Measurements from ENCODE around the gene MMP25. TPM values are rescaled to one million over a fixed set of nuclear protein-coding genes. Genes with fewer than 3 reads are reported as not detected.
A peak's percentile ranks its signal among the peaks of the same experiment; 100 is the strongest.

Gene MMP25
- total RNA-seq, 1 donor: under 0.01 TPM

GRCh38 chr16:3097266-3097665 lies 50.9 kb downstream of the MMP25 start:
- DNase-seq (ENCODE audit: insufficient read length, low spot score, missing footprints): no peak
- Histone ChIP-seq H3K4me1 (ENCODE audit: insufficient read depth, low read length) (peaks cover 6% of the 10 kb centered on the region), H3K79me2 (ENCODE audit: insufficient read depth, low read length) (no peaks in the 10 kb centered on the region), H3K27me3 (ENCODE audit: insufficient read depth, low read length) (peaks cover 13% of the 10 kb centered on the region), H3K4me3 (ENCODE audit: insufficient read depth, low read length) (no peak overlapping the region), H3K27ac (ENCODE audit: low read depth, low read length) (no peak overlapping the region), H3K9me3 (ENCODE audit: low read depth, low read length) (no peaks in the 10 kb centered on the region), H3K4me2 (ENCODE audit: insufficient read depth, low read length) (no peak overlapping the region), H3K36me3 (ENCODE audit: insufficient read depth, low read length) (no peaks in the 10 kb centered on the region), H2AFZ (ENCODE audit: low read length) (no peak overlapping the region), H4K20me1 (ENCODE audit: insufficient read depth, low read length) (no peaks in the 10 kb centered on the region)
- TF ChIP-seq CTCF (IDR thresholded peaks at IDR 0.05; ENCODE audit: extremely low read depth, low read depth, low read length): no peak

GRCh38 chr16:3098459-3099394 lies 52.4 kb downstream of the MMP25 start, which contains the start of gene ZSCAN10:
ZSCAN10 (minus strand) TSS chr16:3099294; CDS start chr16:3092937, 6,357 bp downstream.
- H3K27ac ChIP-seq (ENCODE audit: low read depth, low read length): no peak within 1 kb of the TSS

GRCh38 chr16:3099395-3099731 lies 53.0 kb downstream of the MMP25 start:
- Histone ChIP-seq H4K20me1 (ENCODE audit: insufficient read depth, low read length) (no peaks in the 10 kb centered on the region), H3K9me3 (ENCODE audit: low read depth, low read length) (no peaks in the 10 kb centered on the region), H3K27ac (ENCODE audit: low read depth, low read length) (no peak overlapping the region), H3K4me1 (ENCODE audit: insufficient read depth, low read length) (peaks cover 6% of the 10 kb centered on the region), H3K79me2 (ENCODE audit: insufficient read depth, low read length) (no peaks in the 10 kb centered on the region), H2AFZ (ENCODE audit: low read length) (no peak overlapping the region), H3K27me3 (ENCODE audit: insufficient read depth, low read length) (peaks cover 13% of the 10 kb centered on the region), H3K4me2 (ENCODE audit: insufficient read depth, low read length) (peak overlapping the region; percentile 74), H3K36me3 (ENCODE audit: insufficient read depth, low read length) (no peaks in the 10 kb centered on the region), H3K4me3 (ENCODE audit: insufficient read depth, low read length) (no peak overlapping the region)
- TF ChIP-seq CTCF (IDR thresholded peaks at IDR 0.05; ENCODE audit: extremely low read depth, low read depth, low read length): no peak
- DNase-seq (ENCODE audit: insufficient read length, low spot score, missing footprints): no peak

More at GRCh38 chr16:3098459-3099394, 52.4 kb downstream of the MMP25 start, which contains the start of gene ZSCAN10:
- Histone ChIP-seq H3K4me1 (ENCODE audit: insufficient read depth, low read length) (peaks cover 6% of the 10 kb centered on the region), H4K20me1 (ENCODE audit: insufficient read depth, low read length) (no peaks in the 10 kb centered on the region), H3K36me3 (ENCODE audit: insufficient read depth, low read length) (no peaks in the 10 kb centered on the region), H2AFZ (ENCODE audit: low read length) (peak within 1 kb of the TSS; percentile 60), H3K4me2 (ENCODE audit: insufficient read depth, low read length) (peak within 1 kb of the TSS; percentile 74), H3K4me3 (ENCODE audit: insufficient read depth, low read length) (peak within 1 kb of the TSS; percentile 55), H3K79me2 (ENCODE audit: insufficient read depth, low read length) (no peaks in the 10 kb centered on the region), H3K9me3 (ENCODE audit: low read depth, low read length) (no peaks in the 10 kb centered on the region), H3K27me3 (ENCODE audit: insufficient read depth, low read length) (peaks cover 13% of the 10 kb centered on the region)
- no peak for TF ChIP-seq CTCF (IDR thresholded peaks at IDR 0.05; ENCODE audit: extremely low read depth, low read depth, low read length)
- DNase-seq (ENCODE audit: insufficient read length, low spot score, missing footprints): no peak
